ENCODE measurements around the gene EVI5.

GRCh38 chr1:92736395-92736794 is 48.5 kb downstream of the EVI5 start:
- TF ChIP-seq EP300 (IDR thresholded peaks at IDR 0.05), result no peak
- no peak for TF ChIP-seq CTCF (IDR thresholded peaks at IDR 0.05)
- TF ChIP-seq POLR2A (IDR thresholded peaks at IDR 0.05), result no peak
- no peak for TF ChIP-seq POLR2AphosphoS5 (IDR thresholded peaks at IDR 0.05)

All from gastroesophageal sphincter (tissue), 3 donors.